Neuronal stem cell (in vitro differentiated cells): ENCODE data around the gene C19orf44.

Experiments used
- DNase-seq: peaks from one replicate; pipeline ENCODE4 v3.0.0-alpha.2; 2013; ENCODE audit warnings: low spot score
- H2AFZ ChIP-seq: one replicate; pipeline ENCODE4 v1.6.1; 2013; ENCODE audit warnings: mild to moderate bottlenecking, low read length, inconsistent platforms
- H2AK5ac ChIP-seq: 2 replicates; pipeline ENCODE4 v1.6.1; 2013; ENCODE audit warnings: low read depth, mild to moderate bottlenecking, inconsistent platforms, low read length, moderate library complexity, mixed read lengths
- H2BK120ac ChIP-seq: 2 replicates; pipeline ENCODE4 v1.6.1; 2013; ENCODE audit warnings: low read depth, mild to moderate bottlenecking, inconsistent platforms, low read length, moderate library complexity, mixed read lengths
- H2BK12ac ChIP-seq: one replicate; pipeline ENCODE4 v1.6.1; 2013; ENCODE audit warnings: low read length, inconsistent platforms
- H2BK15ac ChIP-seq: 2 replicates; pipeline ENCODE4 v1.6.1; 2013; ENCODE audit warnings: mild to moderate bottlenecking, low read length, inconsistent platforms, mixed read lengths
- H2BK5ac ChIP-seq: one replicate; pipeline ENCODE4 v1.6.1; 2013; ENCODE audit warnings: inconsistent platforms, mild to moderate bottlenecking, low read length, moderate library complexity
- H3K14ac ChIP-seq: one replicate; pipeline ENCODE4 v1.6.1; 2013; ENCODE audit warnings: low read length, inconsistent platforms
- H3K18ac ChIP-seq: 2 replicates; pipeline ENCODE4 v1.6.1; 2013; ENCODE audit warnings: low read length, inconsistent platforms
- H3K23ac ChIP-seq: 2 replicates; pipeline ENCODE4 v1.6.1; 2013; ENCODE audit warnings: low read depth, mild to moderate bottlenecking, mixed read lengths, low read length, inconsistent platforms; ENCODE audit not compliant: poor library complexity
- H3K27ac ChIP-seq: replicated peaks from 3 replicates; pipeline ENCODE4 v1.5.1; 2013; ENCODE audit warnings: low read length, inconsistent platforms
- H3K27me3 ChIP-seq, 3 experiments: 2 replicates each; pipeline ENCODE4 v1.6.1; 2013; ENCODE audit warnings: low read length in 3 of 3, mild to moderate bottlenecking in 2 of 3, inconsistent platforms in 1 of 3, low read depth in 1 of 3, mixed read lengths in 1 of 3, moderate library complexity in 1 of 3; ENCODE audit not compliant: control insufficient read depth in 3 of 3, insufficient read depth in 3 of 3
- H3K36me3 ChIP-seq, 2 donors: replicated peaks in 1 of 2; 2 replicates each; pipeline ENCODE4 v1.6.1; 2013; ENCODE audit warnings: low read length in 2 of 2; ENCODE audit not compliant: control insufficient read depth in 2 of 2, insufficient read depth in 2 of 2
- H3K4ac ChIP-seq: 2 replicates; pipeline ENCODE4 v1.6.1; 2013; ENCODE audit warnings: inconsistent platforms, mild to moderate bottlenecking, low read length, moderate library complexity
- H3K4me1 ChIP-seq, 2 donors: 1 replicate in 1 of 2; 2 replicates in 1 of 2; pipeline ENCODE4 v1.6.1; 2013; ENCODE audit warnings: low read length in 2 of 2, low read depth in 1 of 2; ENCODE audit not compliant: control insufficient read depth in 2 of 2, insufficient read depth in 1 of 2
- H3K4me2 ChIP-seq: one replicate; pipeline ENCODE4 v1.6.1; 2013; ENCODE audit warnings: mild to moderate bottlenecking, low read length, inconsistent platforms; ENCODE audit not compliant: insufficient read depth, poor library complexity, severe bottlenecking
- H3K4me3 ChIP-seq, 2 donors: 2 replicates each; pipeline ENCODE4 v1.5.1; 2013; ENCODE audit warnings: low read length in 2 of 2, mild to moderate bottlenecking in 2 of 2, inconsistent platforms in 1 of 2, moderate library complexity in 1 of 2
- H3K79me1 ChIP-seq: one replicate; pipeline ENCODE4 v1.6.1; 2013; ENCODE audit warnings: low read depth, mild to moderate bottlenecking, inconsistent platforms, low read length, moderate library complexity
- H3K9ac ChIP-seq: one replicate; pipeline ENCODE4 v1.6.1; 2013; ENCODE audit warnings: mild to moderate bottlenecking, low read depth, low read length, inconsistent platforms; ENCODE audit not compliant: poor library complexity
- H3K9me3 ChIP-seq, 2 donors: replicated peaks in 1 of 2; 2 replicates each; pipeline versions ENCODE3 to v1.6.1; 2013; ENCODE audit warnings: low read length in 2 of 2, mild to moderate bottlenecking in 2 of 2, inconsistent platforms in 1 of 2, low read depth in 1 of 2, mixed read lengths in 1 of 2, moderate library complexity in 1 of 2; ENCODE audit not compliant: control insufficient read depth in 2 of 2, insufficient read depth in 1 of 2
- H4K8ac ChIP-seq: one replicate; pipeline ENCODE4 v1.6.1; 2013; ENCODE audit warnings: low read depth, mild to moderate bottlenecking, inconsistent platforms, low read length, moderate library complexity
- H4K91ac ChIP-seq: one replicate; pipeline ENCODE4 v1.6.1; 2013; ENCODE audit warnings: low read length, low read depth, mild to moderate bottlenecking, inconsistent platforms; ENCODE audit not compliant: poor library complexity
- WGBS, 2 donors: extraction: QIAGEN DNeasy Blood & Tissue Kit; methylation state at CpG; one replicate each; pipeline ENCODE4 v1.1.7; 2013; ENCODE audit warnings: missing lambda C conversion rate in 2 of 2, mixed read lengths in 1 of 2; ENCODE audit not compliant: insufficient read length in 2 of 2, insufficient replicate concordance in 1 of 2; ENCODE audit errors: extremely low coverage in 2 of 2; 5-methylcytosine and 5-hydroxymethylcytosine counted together

The C19orf44 gene

DNA sequence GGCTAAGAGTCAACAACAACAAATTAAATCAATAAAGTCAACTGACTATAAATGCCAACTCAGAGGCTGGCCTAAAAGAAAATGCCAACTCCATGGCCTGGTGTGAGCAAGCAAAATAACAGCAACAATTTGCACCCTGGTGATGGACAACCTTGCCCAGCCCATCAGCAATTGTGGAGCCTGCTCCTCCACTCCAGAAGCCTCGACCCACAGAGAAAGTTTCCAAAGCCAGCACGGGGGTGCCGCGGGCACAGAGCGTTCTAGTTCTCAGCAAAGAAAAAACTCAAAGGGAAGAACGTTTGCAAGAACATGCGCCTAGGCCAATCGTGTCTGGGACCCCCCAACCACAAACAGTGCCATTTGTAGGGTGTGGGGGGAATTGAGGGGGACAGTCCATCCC, 35.7 kb upstream of the C19orf44 start:
- Histone ChIP-seq H3K9me3 (peaks cover 0 to 1% of the 10 kb centered on the region in 2 donors), H3K4me1 (peaks cover 13 to 21% of the 10 kb centered on the region in 2 donors), H3K79me1 (peaks cover 34% of the 10 kb centered on the region), H4K8ac (no peak overlapping the region), H3K36me3 (peaks cover 5 to 6% of the 10 kb centered on the region in 2 donors), H3K27ac (no peak overlapping the region), H3K4me2 (no peak overlapping the region), H2BK5ac (no peak overlapping the region), H3K4me3 (no peak overlapping the region), H2BK120ac (no peak overlapping the region), H4K91ac (no peak overlapping the region), H3K27me3 (no peaks in the 10 kb centered on the region), H3K4ac (no peak overlapping the region), H3K9ac (no peak overlapping the region), H2AFZ (no peak overlapping the region), H2AK5ac (no peak overlapping the region), H3K18ac (no peak overlapping the region), H2BK15ac (no peak overlapping the region), H3K23ac (no peak overlapping the region), H2BK12ac (no peak overlapping the region), H3K14ac (no peak overlapping the region)
- DNase-seq = no peak
- no CpG with 5 or more reads among the region's 8 CpGs for WGBS, 2 donors

DNA sequence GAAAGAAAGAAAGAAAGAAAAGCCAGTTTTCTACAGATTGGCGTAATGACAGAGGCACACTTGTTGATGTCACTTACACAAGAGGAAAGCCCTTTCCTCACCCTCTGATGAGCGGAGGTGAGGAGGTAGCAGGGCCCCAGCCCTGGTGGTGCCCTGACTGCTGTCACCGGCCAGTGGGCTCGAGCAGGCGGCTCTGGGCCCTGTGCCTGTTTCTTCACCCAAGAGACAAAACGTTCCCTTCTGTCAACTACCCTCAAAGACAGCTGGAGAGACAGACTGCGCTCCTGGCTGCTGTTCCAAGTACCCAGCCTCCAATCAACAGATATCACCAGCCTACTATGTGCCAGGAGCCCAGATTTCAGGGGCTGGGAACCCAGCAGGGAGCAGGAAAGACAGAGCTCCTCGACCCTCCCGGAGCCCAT, 34.6 kb upstream of the C19orf44 start:
- H3K36me3 ChIP-seq = peaks cover 5 to 6% of the 10 kb centered on the region in 2 donors
- no peak for DNase-seq
- no peak overlapping the region for H3K9ac ChIP-seq
- H2BK12ac ChIP-seq = no peak overlapping the region
- no peak overlapping the region for H3K4me2 ChIP-seq
- H2BK120ac ChIP-seq = no peak overlapping the region
- H3K9me3 ChIP-seq = peaks cover 0 to 1% of the 10 kb centered on the region in 2 donors
- H3K4me1 ChIP-seq = peaks cover 13 to 20% of the 10 kb centered on the region in 2 donors
- no peak overlapping the region for H2AFZ ChIP-seq
- no peak overlapping the region for H3K4ac ChIP-seq
- no peak overlapping the region for H4K91ac ChIP-seq
- no peak overlapping the region for H3K23ac ChIP-seq
- H3K14ac ChIP-seq = no peak overlapping the region
- no peak overlapping the region for H2BK15ac ChIP-seq
- H3K27me3 ChIP-seq = no peaks in the 10 kb centered on the region
- H2AK5ac ChIP-seq = no peak overlapping the region
- H3K79me1 ChIP-seq = peaks cover 33% of the 10 kb centered on the region
- H3K18ac ChIP-seq = no peak overlapping the region
- H3K27ac ChIP-seq = no peak overlapping the region
- no peak overlapping the region for H2BK5ac ChIP-seq
- no peak overlapping the region for H4K8ac ChIP-seq
- no CpG with 5 or more reads among the region's 9 CpGs for WGBS, 2 donors
- no peak overlapping the region for H3K4me3 ChIP-seq

DNA sequence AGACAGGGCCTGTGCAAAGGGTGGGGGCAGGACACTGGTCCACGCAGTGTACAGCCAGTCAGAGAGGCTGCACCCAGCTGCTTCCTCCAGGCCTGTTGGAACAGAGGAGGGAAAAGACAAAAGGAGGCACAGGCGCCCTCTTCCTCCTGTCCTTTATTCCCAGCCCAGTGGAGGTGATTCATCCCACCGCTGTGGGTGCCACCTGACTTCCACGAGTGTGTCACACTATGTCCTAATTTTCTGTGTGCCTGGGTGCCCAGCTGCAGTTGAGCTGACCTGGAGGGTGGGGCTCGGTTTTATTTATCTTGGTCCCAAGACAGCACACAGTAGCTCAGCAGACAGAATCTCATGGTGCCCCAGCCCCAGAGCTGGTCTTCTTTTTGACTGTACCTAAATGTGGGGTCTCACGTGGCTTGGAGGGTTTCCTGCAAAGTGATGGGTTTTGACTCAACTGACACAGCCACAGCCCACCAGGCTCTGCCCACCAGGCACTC, 33.4 kb upstream of the C19orf44 start:
- Histone ChIP-seq H3K9ac (no peak overlapping the region), H2BK120ac (no peak overlapping the region), H3K14ac (no peak overlapping the region), H3K27me3 (no peaks in the 10 kb centered on the region), H3K4me3 (no peak overlapping the region), H3K4ac (no peak overlapping the region), H2BK5ac (peak overlapping the region; percentile 26), H3K27ac (no peak overlapping the region), H3K18ac (no peak overlapping the region), H2AFZ (no peak overlapping the region), H3K23ac (peak overlapping the region; percentile 68), H2BK15ac (no peak overlapping the region), H3K4me2 (no peak overlapping the region), H3K36me3 (peaks cover 5 to 6% of the 10 kb centered on the region in 2 donors), H3K4me1 (peaks cover 11% of the 10 kb centered on the region in 2 donors), H4K91ac (no peak overlapping the region), H3K9me3 (peaks cover 0 to 1% of the 10 kb centered on the region in 2 donors), H4K8ac (no peak overlapping the region), H2AK5ac (no peak overlapping the region), H3K79me1 (peaks cover 28% of the 10 kb centered on the region), H2BK12ac (no peak overlapping the region)
- DNase-seq = no peak
- WGBS, 2 donors = no CpG with 5 or more reads among the region's 6 CpGs

DNA sequence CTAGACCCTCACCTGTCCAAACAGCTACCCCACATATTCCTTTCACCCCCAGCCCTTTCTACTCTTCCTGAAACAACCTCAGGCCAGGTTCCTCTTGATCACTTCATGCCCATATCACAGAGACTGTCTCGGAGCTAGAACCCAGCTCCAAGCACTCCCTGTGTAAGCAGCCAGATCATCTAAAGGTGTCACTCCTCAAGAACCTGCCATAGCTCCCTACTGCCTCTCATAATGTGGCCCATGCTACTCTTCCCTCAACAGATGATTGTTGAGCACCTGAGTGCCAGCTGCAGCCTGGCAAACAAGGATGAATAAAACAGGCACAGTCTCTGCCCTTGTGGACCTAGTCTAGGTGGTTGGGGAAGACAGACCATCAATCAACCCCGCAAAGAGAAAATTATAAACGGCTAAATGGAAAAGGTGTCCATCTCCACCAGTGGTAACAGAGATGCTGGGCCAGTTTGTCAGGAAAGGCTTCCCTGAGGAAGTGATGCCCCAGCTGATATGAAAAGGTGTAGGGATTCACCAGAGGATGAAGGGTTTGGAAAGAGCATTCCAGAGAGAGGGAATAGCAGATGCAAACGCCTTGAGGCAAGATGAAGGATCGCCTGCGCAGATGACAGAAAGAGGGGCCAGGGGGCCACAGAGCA, 32.7 kb upstream of the C19orf44 start:
- Histone ChIP-seq H3K27me3 (no peaks in the 10 kb centered on the region), H2BK15ac (no peak overlapping the region), H3K4ac (no peak overlapping the region), H3K79me1 (peaks cover 26% of the 10 kb centered on the region), H2BK12ac (no peak overlapping the region), H2AFZ (no peak overlapping the region), H3K27ac (no peak overlapping the region), H3K9ac (no peak overlapping the region), H3K36me3 (peaks cover 5 to 6% of the 10 kb centered on the region in 2 donors), H3K4me3 (no peak overlapping the region), H3K14ac (no peak overlapping the region), H4K91ac (no peak overlapping the region), H3K4me1 (peaks cover 4 to 6% of the 10 kb centered on the region in 2 donors), H2AK5ac (no peak overlapping the region), H3K9me3 (peaks cover 0 to 1% of the 10 kb centered on the region in 2 donors), H3K23ac (no peak overlapping the region), H2BK5ac (peak overlapping the region; percentile 26), H4K8ac (no peak overlapping the region), H2BK120ac (no peak overlapping the region), H3K4me2 (no peak overlapping the region), H3K18ac (no peak overlapping the region)
- DNase-seq = no peak
- WGBS, 2 donors = no CpG with 5 or more reads among the region's 6 CpGs
